HG03521 (cell line): ENCODE data around the gene CNTN5.

Source experiments
- ATAC-seq: cut with Tn5 transposase; IDR thresholded peaks from one replicate; pipeline ENCODE4 v1.9.1; 2021; ENCODE audit warnings: mild to moderate bottlenecking, moderate library complexity; ENCODE audit not compliant: unreplicated experiment

CNTN5 gene

GRCh38 chr11:99162819-99163218, 142.1 kb downstream of the CNTN5 start:
- no peak for ATAC-seq

- no peak for ATAC-seq
Observed at GRCh38 chr11:99170591-99170990, 149.8 kb downstream of the CNTN5 start.

- no peak for ATAC-seq
Observed at GRCh38 chr11:99171330-99171729, 150.6 kb downstream of the CNTN5 start.

- ATAC-seq, result no peak
Observed at GRCh38 chr11:99176430-99176829, 155.7 kb downstream of the CNTN5 start.

- no peak for ATAC-seq
Observed at GRCh38 chr11:99177446-99177845, 156.7 kb downstream of the CNTN5 start.

- ATAC-seq, result no peak
Observed at GRCh38 chr11:99184146-99184545, 163.4 kb downstream of the CNTN5 start.

- no peak for ATAC-seq
Observed at GRCh38 chr11:99188221-99188620, 167.5 kb downstream of the CNTN5 start.

GRCh38 chr11:99192716-99193115, 172.0 kb downstream of the CNTN5 start:
- ATAC-seq, result no peak

- no peak for ATAC-seq
Observed at GRCh38 chr11:99197477-99197876, 176.7 kb downstream of the CNTN5 start.

GRCh38 chr11:99198215-99198614, 177.5 kb downstream of the CNTN5 start:
- ATAC-seq, result no peak

- ATAC-seq, result no peak
Observed at GRCh38 chr11:99199341-99199740, 178.6 kb downstream of the CNTN5 start.

GRCh38 chr11:99200720-99201119, 180.0 kb downstream of the CNTN5 start:
- ATAC-seq, result no peak

GRCh38 chr11:99208813-99209212, 188.1 kb downstream of the CNTN5 start:
- ATAC-seq, result no peak

GRCh38 chr11:99229544-99229943, 208.8 kb downstream of the CNTN5 start:
- no peak for ATAC-seq

GRCh38 chr11:99234534-99234933, 213.8 kb downstream of the CNTN5 start:
- ATAC-seq, result no peak

- ATAC-seq, result no peak
Observed at GRCh38 chr11:99238401-99238800, 217.7 kb downstream of the CNTN5 start.

GRCh38 chr11:99240192-99241030, 219.7 kb downstream of the CNTN5 start:
- no peak for ATAC-seq

GRCh38 chr11:99241066-99241465, 220.3 kb downstream of the CNTN5 start:
- ATAC-seq, result no peak

GRCh38 chr11:99244613-99245012, 223.9 kb downstream of the CNTN5 start:
- ATAC-seq, result no peak

GRCh38 chr11:99246199-99246598, 225.4 kb downstream of the CNTN5 start:
- ATAC-seq, result no peak

- no peak for ATAC-seq
Observed at GRCh38 chr11:99256614-99257013, 235.9 kb downstream of the CNTN5 start.

GRCh38 chr11:99257131-99257530, 236.4 kb downstream of the CNTN5 start:
- no peak for ATAC-seq

GRCh38 chr11:99260696-99261095, 239.9 kb downstream of the CNTN5 start:
- no peak for ATAC-seq
